ENCODE measurements around the gene FUCA2. TPM values are rescaled to one million over a fixed set of nuclear protein-coding genes. Genes with fewer than 3 reads are reported as not detected.

The FUCA2 gene
- total and polyA plus RNA-seq, 7 donors = 8.7 to 32.3 (median 11.4) TPM

DNA sequence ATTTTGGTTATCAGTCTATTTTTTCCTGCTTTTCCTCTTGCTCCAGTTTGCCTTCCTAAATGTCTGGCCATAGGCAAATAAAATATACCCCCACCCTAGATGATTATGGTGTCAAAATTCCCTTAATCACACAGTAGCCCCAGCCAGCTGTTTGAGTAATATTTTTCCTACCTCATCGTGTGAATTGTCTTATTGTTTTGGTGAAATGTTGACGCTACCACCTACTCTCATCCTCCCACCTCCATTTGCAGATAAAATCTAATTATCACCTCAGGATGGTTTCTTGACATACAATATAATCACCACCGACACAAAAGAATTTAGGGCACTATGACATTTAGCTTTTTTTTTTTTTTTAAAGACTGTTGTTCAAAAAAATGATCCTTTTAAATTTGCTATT, 44.1 kb upstream of the FUCA2 start:
- Histone ChIP-seq H3K9me3 (no peaks in the 10 kb centered on the region), H3K27ac (no peak overlapping the region), H3K27me3 (ENCODE audit: insufficient read depth in 3 of 3, low read length in 2 of 3) (no peaks in the 10 kb centered on the region), H3K4me1 (no peaks in the 10 kb centered on the region), H3K36me3 (ENCODE audit: insufficient read depth in 1 of 2, low read depth in 1 of 2) (no peaks in the 10 kb centered on the region), H3K4me3 (no peak overlapping the region)
- intact Hi-C loops (cut with DNase I) = no loop called here
- no peak for ATAC-seq
- TF ChIP-seq, protein P1, sequence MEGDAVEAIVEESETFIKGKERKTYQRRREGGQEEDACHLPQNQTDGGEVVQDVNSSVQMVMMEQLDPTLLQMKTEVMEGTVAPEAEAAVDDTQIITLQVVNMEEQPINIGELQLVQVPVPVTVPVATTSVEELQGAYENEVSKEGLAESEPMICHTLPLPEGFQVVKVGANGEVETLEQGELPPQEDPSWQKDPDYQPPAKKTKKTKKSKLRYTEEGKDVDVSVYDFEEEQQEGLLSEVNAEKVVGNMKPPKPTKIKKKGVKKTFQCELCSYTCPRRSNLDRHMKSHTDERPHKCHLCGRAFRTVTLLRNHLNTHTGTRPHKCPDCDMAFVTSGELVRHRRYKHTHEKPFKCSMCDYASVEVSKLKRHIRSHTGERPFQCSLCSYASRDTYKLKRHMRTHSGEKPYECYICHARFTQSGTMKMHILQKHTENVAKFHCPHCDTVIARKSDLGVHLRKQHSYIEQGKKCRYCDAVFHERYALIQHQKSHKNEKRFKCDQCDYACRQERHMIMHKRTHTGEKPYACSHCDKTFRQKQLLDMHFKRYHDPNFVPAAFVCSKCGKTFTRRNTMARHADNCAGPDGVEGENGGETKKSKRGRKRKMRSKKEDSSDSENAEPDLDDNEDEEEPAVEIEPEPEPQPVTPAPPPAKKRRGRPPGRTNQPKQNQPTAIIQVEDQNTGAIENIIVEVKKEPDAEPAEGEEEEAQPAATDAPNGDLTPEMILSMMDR (IDR thresholded peaks at IDR 0.05) = no peak
- WGBS, 3 donors = 58 to 66% (median 65%) methylated on average over 3 of the region's 3 CpGs
- no peak for DNase-seq

DNA sequence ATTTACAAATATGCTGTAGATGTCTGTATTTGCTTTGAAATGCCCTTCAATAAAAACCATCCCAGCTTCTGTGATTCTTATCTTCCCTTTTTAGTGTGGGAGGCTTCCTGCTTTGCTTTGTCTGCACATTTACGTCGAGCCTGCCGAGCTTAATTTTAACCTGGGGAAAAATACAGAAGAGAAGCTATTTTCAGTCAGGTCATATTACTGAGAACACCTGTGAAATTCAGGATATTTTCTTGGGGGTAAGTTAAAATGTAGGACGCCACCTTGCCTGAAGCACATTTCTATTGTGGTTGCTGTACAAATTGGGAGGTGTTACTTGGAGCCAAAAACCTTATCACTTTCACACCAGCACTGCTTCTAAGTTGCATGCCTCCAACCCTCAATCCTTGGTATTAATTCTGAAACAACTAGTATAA, 43.6 kb upstream of the FUCA2 start:
- intact Hi-C loops (cut with DNase I) = no loop called here
- Histone ChIP-seq H3K27me3 (ENCODE audit: insufficient read depth in 3 of 3, low read length in 2 of 3) (no peaks in the 10 kb centered on the region), H3K4me1 (no peaks in the 10 kb centered on the region), H3K27ac (no peak overlapping the region), H3K4me3 (no peak overlapping the region), H3K36me3 (ENCODE audit: insufficient read depth in 1 of 2, low read depth in 1 of 2) (no peaks in the 10 kb centered on the region), H3K9me3 (no peaks in the 10 kb centered on the region)
- ATAC-seq (no peak), DNase-seq (no peak)
- 46 to 51% (median 49%) methylated on average over 4 of the region's 4 CpGs for WGBS, 3 donors
- TF ChIP-seq, protein P1 (IDR thresholded peaks at IDR 0.05) = no peak

DNA sequence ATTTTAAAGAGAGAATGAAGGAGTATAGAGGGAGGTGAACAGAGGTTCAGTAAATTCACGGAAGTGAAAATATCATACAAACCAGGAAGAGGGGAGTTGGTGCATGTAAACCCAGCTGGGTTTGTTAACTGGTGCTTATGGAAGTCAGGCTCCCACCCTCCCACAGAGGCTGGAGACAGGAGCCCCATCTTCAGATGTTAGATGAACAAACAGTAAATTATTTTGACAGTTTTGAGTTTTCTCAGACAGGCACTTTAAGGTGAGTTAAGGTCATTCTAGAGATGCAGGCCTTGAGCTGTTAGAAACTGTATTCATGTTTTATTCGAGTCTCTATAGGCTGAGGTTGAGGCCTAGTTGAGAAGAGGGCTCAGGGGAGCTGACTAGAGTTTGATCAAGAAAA, 41.8 kb upstream of the FUCA2 start:
- WGBS, 3 donors = 92 to 98% (median 96%) methylated on average over 2 of the region's 2 CpGs
- no peaks in the 10 kb centered on the region for H3K27me3 ChIP-seq (ENCODE audit: insufficient read depth in 3 of 3, low read length in 2 of 3)
- no peak overlapping the region for H3K4me3 ChIP-seq
- TF ChIP-seq, protein P1 (IDR thresholded peaks at IDR 0.05) = no peak
- H3K9me3 ChIP-seq = no peaks in the 10 kb centered on the region
- no peaks in the 10 kb centered on the region for H3K4me1 ChIP-seq
- intact Hi-C loops (cut with DNase I) = no loop called here
- no peak overlapping the region for H3K27ac ChIP-seq
- no peaks in the 10 kb centered on the region for H3K36me3 ChIP-seq (ENCODE audit: insufficient read depth in 1 of 2, low read depth in 1 of 2)
- no peak for DNase-seq
- ATAC-seq = no peak

DNA sequence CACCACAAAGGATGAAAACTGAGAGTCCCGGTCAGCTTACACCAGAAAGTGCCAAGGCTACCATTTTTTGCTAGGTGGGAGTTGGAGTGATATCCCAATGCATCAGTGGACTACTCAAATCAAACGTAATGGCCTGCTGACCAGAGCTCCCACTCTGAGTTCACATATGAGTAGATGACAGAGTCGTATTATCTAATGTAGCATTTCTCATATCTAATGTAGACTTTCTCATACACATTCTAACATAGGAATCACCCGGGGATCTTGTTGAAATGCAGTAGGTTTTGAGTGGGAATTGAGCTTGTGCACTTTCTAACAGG, 38.4 kb upstream of the FUCA2 start:
- 90 to 92% (median 91%) methylated on average over 4 of the region's 4 CpGs for WGBS, 3 donors
- Histone ChIP-seq H3K4me3 (no peak overlapping the region), H3K4me1 (no peaks in the 10 kb centered on the region), H3K27me3 (ENCODE audit: insufficient read depth in 3 of 3, low read length in 2 of 3) (no peaks in the 10 kb centered on the region), H3K36me3 (ENCODE audit: insufficient read depth in 1 of 2, low read depth in 1 of 2) (no peaks in the 10 kb centered on the region), H3K9me3 (no peaks in the 10 kb centered on the region), H3K27ac (no peak overlapping the region)
- TF ChIP-seq, protein P1 (IDR thresholded peaks at IDR 0.05) = no peak
- intact Hi-C loops (cut with DNase I) = no loop called here
- DNase-seq (no peak), ATAC-seq (no peak)

DNA sequence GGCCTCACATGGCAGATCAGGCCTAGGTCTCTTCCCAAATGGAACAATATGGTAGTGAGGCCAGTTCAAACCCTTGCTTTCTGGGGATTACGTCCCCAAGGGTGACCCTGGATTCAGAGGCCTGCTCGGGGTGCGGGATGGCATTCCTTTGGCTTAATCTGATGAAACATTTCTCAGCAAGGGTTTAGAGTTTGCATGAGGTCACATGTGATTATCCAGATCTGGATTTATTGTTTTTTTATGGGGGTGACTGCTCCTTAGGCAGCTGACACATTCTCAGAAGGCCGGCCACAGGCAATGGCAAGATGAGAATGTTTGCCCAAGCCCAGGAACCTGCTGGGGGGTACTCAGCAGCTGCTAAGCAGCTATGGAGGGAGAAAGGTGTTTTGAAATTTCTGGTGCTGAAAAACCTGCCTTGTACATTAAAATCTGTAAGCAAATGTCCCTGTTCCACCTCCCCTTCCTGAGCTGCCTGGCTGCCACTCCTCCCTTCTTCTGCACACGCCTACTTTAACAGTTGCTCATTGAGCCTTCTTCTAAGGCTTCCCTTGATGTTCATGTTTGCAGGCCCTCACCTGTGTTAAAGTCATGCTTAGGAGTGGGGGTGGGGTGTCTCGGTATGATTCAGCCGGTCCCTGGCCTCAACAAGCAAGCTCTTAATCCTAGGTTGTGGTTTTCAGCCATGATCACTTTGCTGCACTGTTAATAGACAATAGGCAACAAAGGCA, 37.9 kb upstream of the FUCA2 start:
- 89 to 93% (median 92%) methylated on average over 7 of the region's 7 CpGs for WGBS, 3 donors
- no peak for ATAC-seq
- no peaks in the 10 kb centered on the region for H3K4me1 ChIP-seq

More for the DNA sequence above, 37.9 kb upstream of the FUCA2 start:
- no peaks in the 10 kb centered on the region for H3K9me3 ChIP-seq
- H3K27ac ChIP-seq = no peak overlapping the region
- intact Hi-C loops (cut with DNase I) = no loop called here
- no peaks in the 10 kb centered on the region for H3K36me3 ChIP-seq (ENCODE audit: insufficient read depth in 1 of 2, low read depth in 1 of 2)
- no peak overlapping the region for H3K4me3 ChIP-seq
- TF ChIP-seq, protein P1 (IDR thresholded peaks at IDR 0.05) = no peak
- DNase-seq = no peak
- no peaks in the 10 kb centered on the region for H3K27me3 ChIP-seq (ENCODE audit: insufficient read depth in 3 of 3, low read length in 2 of 3)
